Measurements from ENCODE around the gene NAB2. TPM values are rescaled to one million over a fixed set of nuclear protein-coding genes. Genes with fewer than 3 reads are reported as not detected.

The NAB2 gene
- total and polyA plus RNA-seq, 10 of the 15 experiments (the other 5 are each of a cell fraction or from before 2014, with no cell fraction given) = 0.35 to 35.2 (median 15.3) TPM

DNA sequence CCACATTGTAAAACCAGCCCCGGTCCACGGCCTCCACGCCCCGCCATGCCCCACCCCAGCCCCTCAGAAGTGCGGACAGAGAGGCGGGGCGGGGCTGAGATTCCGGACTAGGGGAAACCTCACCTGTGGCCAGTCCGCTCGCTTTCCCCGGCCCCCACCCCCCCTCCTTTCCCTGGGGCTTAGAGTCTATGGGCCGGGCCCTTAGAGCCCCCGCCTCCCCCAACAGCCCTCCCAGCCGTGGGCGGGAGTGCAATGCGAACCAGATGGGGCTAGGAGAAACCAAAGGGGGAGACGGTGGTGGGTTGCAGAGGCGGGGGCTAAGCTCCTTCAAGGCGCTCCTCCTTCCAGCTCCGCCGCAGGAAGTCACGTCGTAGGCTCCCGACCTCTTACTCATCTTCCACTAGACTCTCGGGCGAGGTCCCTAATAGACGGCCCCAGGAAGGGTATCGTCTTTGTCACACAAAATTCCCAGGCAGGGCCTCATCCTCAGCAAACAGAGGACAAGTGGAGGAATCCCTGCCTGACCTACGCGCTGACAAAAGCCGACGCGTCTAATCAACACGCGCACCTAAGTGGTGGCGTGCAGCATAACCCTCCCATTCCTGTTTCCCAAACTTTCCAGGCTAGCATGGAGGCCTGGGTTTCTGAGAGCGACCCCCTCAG, 1.1 kb upstream of the NAB2 start (continued):
- TF ChIP-seq FOXK2 (IDR thresholded peaks at IDR 0.05) (no peak), TARDBP (IDR thresholded peaks at IDR 0.05; ENCODE audit: borderline replicate concordance) (peak; percentile 2; the same call in 1 of the 2 replicates), EP300 (IDR thresholded peaks at IDR 0.05; ENCODE audit: borderline replicate concordance in 1 of 2, control insufficient read depth in 1 of 2, low read depth in 2 of 2, low read length in 2 of 2) (no peak), IRF4 (IDR thresholded peaks at IDR 0.05; ENCODE audit: low read depth, low read length) (no peak), MXI1 (IDR thresholded peaks at IDR 0.05; ENCODE audit: low read depth, low read length) (peak; percentile 12; the same call in 1 of the 2 replicates), TCF3 (IDR thresholded peaks at IDR 0.05; ENCODE audit: borderline replicate concordance, insufficient read depth, low read depth, low read length) (peak; percentile 38; the same call in 1 of the 2 replicates), SMARCA5 (IDR thresholded peaks at IDR 0.05) (no peak), MEF2A (IDR thresholded peaks at IDR 0.05; ENCODE audit: insufficient read depth, low read depth, low read length) (0 out of 2 replicates have a peak, but pooled peaks have one; percentile 14), NFYA (IDR thresholded peaks at IDR 0.05; ENCODE audit: borderline replicate concordance, low read depth, low read length) (no peak), SP1 (IDR thresholded peaks at IDR 0.05; ENCODE audit: low read depth, low read length) (no peak), EZH2 (IDR thresholded peaks at IDR 0.05; ENCODE audit: borderline replicate concordance, control insufficient read depth, low read depth, low read length) (no peak)
- TF ChIP-seq, protein P1, sequence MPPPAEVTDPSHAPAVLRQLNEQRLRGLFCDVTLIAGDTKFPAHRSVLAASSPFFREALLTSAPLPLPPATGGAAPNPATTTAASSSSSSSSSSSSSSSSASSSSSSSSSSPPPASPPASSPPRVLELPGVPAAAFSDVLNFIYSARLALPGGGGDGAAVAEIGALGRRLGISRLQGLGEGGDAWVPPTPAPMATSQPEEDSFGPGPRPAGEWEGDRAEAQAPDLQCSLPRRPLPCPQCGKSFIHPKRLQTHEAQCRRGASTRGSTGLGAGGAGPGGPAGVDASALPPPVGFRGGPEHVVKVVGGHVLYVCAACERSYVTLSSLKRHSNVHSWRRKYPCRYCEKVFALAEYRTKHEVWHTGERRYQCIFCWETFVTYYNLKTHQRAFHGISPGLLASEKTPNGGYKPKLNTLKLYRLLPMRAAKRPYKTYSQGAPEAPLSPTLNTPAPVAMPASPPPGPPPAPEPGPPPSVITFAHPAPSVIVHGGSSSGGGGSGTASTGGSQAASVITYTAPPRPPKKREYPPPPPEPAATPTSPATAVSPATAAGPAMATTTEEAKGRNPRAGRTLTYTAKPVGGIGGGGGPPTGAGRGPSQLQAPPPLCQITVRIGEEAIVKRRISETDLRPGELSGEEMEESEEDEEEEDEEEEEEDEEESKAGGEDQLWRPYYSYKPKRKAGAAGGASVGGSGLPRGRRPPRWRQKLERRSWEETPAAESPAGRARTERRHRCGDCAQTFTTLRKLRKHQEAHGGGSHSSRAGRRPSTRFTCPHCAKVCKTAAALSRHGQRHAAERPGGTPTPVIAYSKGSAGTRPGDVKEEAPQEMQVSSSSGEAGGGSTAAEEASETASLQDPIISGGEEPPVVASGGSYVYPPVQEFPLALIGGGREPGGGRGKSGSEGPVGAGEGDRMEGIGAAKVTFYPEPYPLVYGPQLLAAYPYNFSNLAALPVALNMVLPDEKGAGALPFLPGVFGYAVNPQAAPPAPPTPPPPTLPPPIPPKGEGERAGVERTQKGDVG (CRISPR knock-in tag; IDR thresholded peaks at IDR 0.05) = no peak
- TF ChIP-seq, protein P2, sequence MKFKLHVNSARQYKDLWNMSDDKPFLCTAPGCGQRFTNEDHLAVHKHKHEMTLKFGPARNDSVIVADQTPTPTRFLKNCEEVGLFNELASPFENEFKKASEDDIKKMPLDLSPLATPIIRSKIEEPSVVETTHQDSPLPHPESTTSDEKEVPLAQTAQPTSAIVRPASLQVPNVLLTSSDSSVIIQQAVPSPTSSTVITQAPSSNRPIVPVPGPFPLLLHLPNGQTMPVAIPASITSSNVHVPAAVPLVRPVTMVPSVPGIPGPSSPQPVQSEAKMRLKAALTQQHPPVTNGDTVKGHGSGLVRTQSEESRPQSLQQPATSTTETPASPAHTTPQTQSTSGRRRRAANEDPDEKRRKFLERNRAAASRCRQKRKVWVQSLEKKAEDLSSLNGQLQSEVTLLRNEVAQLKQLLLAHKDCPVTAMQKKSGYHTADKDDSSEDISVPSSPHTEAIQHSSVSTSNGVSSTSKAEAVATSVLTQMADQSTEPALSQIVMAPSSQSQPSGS (IDR thresholded peaks at IDR 0.05; ENCODE audit: low read length) = no peak
